GM18867 (cell line): Measurements from ENCODE around the gene FRMPD2.
A peak's percentile ranks its signal among the peaks of the same experiment; 100 is the strongest.
"Not testable (repeated sequence)": the region's sequence is repeated elsewhere in the genome, so short reads cannot be mapped to it uniquely, and the experiment has no call there.

Experiments used
- ATAC-seq: cut with Tn5 transposase; IDR thresholded peaks from one replicate; pipeline ENCODE4 v1.9.1; 2021; ENCODE audit warnings: mild to moderate bottlenecking, moderate library complexity; ENCODE audit not compliant: unreplicated experiment

FRMPD2 gene

DNA sequence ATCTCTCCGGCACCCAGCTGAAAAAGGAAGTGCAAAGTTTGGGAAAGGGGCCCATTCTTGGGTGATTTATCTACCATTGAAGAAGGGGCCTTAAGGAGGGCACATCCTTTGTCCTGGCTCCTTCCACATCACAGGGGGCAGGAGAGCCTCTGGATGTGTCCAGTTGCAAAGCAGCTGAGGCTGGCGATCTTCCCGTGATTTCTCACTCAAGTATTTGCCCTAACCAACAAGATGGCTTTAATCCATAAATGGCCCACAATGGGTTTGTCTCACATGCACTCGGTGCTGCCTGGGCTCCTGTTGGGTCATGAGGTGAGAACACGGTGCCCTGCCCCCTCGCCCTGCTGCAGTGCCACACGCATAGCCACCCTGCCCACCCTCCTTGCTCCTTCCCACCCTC, 14.2 kb upstream of the FRMPD2 start:
- ATAC-seq: no peak

DNA sequence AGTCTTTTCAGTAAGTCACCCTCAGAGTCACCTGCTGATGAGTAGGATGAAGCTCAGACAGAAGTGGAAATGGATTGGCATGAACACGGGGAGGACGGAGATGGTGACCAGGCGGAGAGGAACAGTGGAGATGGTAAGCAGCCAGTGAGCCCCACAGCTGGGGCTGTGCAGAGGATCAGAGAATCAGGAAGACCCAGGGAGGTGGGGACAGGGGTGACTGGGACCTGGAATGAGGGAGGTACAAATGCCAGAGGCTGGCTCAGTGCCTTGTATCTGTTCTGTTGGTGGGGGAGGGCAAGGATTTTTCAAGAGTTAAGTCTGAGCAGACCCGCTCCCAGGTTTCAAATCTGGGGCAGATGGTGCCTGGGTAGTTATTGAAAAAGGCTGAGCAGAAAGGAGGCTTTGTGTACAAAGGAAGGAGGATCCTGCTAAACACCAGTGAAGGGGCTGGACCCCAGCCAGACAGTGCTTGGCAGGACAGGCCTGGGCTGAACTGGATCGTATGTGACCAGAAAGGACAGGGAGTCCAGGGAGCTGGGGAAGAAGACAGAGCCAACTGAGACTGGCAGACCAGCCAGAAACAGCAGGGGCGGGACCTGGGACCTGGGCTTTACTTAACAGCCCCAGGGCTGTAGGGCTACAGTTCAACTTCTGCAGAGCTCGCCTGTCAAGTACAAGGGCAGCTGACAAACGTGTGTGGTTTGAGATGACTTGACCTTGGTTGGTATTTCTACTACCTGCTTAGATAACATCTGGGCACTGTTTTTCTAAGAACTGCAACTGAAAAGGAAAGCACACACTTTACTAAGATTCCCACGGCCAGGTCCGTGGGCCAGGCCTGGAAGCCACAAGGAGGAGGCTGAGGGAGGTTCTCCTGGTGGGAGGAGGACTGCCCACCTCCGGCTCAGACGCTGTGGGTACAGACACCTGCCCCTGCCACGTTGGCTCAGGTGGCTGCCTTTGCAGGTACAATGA, 13.2 kb upstream of the FRMPD2 start:
- ATAC-seq: peak; percentile 60

DNA sequence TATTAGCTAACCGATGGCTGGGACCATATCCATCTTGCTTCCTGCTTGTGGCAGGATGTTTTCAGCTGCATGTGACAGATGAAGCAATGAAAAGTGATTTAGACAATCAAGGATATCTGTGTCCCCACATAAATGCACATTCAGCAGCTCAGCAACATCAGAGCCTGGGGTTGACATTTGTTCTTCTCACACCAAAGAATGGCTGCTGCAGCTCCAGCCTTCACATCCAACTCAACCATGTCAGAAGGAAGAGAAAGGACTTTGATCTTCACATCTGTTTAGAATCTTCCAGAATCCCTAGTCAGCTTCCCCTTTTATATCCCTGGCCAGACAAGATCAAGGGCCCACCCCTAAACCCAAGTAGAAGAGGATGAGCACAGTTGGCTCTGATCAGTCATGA, 11.9 kb upstream of the FRMPD2 start:
- no peak for ATAC-seq

DNA sequence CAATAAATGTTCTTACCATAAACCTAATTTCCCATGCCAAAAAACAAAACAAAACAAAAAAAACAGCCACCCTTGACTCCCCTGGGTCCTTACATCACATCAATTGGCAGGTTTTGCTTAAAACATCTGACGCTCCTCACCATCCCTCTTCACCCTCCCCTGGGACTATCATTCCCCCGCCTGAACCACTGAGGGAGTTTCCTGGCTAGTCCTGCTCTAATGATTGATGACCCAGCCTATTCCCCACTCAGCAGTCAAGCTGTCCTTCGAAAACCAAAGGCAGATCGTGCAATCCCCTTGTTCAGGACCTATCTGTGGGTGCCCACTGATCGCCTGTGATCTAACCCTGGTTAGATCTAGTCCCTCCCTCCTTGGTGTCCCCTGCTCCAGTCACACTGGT, 11.2 kb upstream of the FRMPD2 start:
- no peak for ATAC-seq

DNA sequence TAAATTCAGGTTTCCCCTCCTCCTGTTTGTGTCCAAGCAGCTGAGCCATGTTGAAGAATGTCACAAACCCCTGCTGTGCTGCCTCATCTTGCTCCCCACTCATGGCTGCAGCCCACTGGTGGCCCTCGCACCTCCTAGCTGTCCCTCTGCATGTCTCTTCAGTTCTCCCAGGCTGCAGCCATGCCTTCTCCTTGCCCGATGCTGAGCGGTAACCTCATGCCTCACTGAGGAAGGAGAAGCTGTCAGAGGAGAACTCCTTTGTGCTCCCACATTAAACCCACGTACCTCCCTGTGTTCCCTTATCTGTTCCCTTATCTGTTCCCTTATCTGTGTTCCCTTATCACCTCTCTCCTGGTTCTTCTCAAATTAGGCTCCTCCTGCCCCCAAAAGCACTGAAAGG, 10.3 kb upstream of the FRMPD2 start:
- ATAC-seq: no peak

DNA sequence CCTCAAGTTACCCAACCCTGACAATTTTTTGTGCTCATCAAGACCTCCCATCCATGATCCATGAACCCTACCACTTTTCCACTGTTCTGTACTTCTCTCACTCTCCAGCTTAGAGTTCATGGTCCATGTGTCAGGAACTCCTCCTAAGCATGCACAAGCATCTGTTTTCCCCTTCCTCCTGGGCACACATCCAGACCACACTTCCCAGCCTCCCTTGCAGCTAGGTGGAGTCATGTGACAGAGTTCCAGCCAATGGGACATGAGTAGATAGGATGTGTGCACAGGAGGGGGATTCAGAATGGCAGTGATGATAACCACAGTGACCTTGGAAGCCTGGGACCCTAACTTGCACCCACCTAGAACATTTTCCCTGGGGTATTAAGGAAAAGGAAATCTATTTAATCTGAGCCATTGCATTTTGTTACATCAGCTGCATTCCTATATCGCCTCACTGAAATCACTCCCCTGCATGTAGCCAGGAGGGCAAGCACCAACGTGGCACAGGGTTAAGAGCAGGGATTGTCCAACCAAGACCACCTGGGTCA, 9.6 kb upstream of the FRMPD2 start:
- no peak for ATAC-seq

DNA sequence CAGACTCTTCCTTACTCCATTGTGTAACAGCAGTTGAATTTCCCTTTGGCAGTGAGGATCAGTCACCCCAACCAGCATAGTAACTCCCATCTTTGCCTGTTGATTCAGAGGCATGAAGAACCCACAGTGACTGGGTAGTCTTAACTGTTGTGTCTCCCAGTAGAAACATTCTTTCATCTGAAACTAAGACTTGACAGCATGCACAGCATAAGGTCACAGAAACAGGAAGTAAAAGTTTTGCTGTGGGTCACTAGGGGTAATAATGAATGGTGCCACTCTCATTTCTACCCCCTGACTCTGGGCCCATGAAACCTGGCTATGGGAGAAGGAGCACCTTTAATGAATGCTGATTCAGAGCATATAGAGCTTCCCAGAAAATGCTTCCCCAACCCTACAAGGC, 8.3 kb upstream of the FRMPD2 start:
- ATAC-seq: peak; percentile 83

DNA sequence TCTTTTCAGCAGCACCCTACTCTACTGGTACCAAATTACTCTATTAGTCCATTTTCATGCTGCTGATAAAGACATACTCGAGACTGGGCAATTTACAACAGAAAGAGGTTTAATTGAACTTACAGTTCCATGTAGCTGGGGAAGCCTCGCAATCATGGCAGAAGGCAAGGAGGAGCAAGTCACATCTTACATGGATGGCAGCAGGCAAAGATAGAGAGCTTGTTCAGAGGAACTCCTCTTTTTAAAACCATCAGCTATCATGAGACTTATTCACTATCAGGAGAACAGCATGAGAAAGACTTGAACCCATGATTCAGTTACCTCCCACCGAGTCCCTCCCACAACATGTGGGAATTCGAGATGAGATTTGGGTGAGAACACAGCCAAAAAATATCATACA, 7.2 kb upstream of the FRMPD2 start:
- ATAC-seq: not testable (repeated sequence)

DNA sequence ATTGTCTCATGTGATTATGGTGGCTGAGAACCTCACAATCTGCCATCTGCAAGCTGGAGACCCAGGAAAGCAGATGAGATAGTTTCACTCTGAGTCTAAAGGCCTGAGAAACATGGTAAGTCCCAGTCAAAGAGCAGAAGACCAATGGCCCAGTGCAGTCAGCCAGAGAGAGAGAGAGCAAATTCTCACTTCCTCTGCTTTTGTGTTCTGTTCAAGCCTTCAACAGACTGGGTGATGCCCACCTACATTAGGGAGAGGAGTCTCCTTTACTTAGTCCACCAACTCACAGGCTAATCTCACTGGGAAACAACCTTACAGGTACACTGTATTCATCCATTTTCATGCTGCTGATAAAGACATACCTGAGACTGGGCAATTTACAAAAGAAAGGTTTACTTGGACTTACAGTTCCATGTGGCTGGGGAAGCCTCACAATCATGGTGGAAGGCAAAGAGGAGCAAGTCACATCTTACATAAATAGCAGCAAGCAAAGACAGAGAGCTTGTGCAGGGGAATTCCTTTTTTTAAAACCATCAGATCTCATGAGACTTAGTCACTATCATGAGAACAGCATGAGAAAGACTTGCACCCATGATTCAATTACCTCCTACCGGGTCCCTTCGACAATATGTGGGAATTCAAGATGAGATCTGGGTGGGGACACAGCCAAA, 4.7 kb upstream of the FRMPD2 start:
- ATAC-seq: peak; percentile 86

DNA sequence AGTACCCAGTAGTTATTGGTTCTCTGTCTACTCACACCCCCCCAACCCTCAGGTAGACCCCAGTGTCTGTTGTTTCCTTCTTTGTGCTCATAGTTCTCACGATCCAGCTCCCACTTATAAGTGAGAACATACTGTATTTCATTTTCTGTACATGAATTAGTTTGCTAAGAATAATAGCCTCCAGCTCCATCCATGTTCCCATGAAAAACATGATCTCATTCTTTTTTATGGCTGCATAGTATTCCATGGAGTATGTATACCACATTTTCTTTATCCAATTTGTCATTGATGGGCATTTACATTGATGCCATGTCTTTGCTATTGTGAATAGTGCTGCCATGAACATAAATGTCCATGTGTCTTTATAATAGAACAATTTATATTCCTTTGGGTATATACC, 2.6 kb upstream of the FRMPD2 start:
- no peak for ATAC-seq

DNA sequence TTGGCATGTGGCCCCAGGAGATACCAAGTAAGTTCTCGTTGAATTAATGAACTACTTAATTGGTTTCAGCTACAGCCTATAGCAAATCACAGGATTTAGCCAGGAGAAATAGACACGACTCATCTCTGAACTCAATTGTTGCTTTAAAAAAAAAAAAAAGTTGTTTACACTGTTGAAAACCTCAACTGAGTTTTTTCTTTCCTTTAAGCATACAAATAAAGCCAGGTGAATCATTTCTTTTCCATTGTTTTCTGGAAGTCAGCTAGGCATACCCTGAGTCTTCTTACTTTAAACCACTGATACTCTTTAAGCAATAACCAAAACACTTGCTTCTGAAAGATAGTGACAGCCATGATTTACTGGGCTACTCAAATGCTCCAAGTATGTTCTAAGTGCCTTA, 755 bp downstream of the FRMPD2 start:
- no peak for ATAC-seq

DNA sequence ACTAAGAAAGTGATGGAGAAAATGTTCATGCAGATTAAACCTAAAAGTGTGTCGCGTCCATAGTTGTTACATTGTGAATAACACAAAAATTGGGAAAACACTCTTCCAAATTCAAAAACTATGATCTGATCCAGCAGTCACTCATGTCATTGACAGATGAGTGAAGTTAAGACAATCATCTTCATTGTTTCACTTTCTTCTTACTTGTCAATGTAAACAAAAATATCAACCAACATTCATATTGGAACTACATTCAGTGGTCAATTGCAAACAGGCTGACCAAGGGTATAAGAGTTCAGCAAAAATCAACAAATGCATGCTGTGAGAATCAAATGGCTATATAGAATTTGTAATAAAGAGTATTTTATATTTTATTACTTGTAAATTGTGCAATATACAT, 1.8 kb downstream of the FRMPD2 start:
- ATAC-seq: no peak

DNA sequence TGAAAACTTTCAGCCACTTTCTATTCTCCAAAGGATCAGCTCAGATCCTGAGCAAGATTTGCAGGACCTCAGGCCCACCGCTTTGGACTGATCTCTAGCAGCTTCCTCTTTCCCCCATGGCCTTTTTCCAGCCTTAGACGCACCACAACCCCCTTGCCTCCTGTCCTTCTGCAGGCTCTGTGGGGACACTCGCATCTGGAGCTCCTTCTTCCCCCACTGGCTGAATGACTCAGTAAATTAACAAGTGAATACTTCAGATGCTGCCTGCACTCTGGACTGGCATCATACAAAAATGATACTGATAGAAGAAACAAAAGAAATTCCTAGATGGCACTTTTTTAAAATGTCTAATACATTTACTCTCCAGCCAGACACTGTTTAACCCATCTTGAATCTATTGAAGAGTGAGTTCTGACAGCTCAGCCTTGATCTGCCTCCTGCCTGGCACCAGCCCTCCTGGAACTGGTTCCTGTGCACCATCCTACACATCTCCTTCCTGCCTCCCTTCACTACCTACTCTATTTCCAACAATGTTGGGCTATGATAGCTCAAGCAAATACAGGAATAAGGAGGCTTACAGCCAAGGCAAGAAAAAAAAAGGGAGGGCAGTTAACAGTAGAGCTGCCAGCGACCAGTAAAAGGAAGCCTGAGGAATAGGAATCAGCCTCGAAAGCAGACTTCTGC, 3.3 kb downstream of the FRMPD2 start:
- no peak for ATAC-seq

DNA sequence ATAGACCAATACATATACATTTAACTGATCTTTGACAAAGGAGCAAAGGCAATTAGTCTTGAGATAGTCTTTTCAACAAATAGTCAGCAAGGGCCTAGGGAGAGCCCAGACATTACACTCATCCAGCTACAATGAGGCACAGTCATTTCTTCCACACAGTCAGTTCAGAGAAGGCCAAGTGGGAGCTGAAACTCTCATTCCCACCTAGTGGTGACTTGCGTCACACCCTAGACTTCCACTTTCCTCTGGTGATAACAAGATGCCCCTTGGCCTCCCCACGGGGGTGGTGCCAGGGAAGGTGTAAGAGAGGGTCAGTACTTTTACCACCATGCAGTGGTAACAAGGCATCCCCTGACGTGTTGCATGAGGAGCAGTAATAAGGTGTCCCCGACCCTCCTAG, 8.0 kb downstream of the FRMPD2 start:
- no peak for ATAC-seq

DNA sequence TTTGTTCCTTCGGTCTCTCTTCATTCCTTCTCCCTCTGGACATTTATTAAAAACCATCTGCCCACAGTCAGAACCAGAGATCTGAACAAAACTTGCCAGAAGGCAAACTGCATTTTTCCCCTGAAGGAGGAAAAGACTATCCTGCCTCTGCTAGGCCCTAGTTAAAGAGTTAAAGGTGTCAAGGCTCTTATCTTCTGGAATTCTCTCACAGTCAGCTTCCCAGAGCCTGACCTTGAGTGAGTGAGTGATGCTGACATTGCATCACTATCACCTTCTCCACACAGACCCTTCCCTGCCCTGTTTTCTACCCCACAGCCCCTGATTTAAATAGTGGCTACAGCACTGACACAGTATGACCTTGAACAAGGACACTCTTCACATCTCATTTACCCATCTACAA, 16.4 kb downstream of the FRMPD2 start:
- no peak for ATAC-seq

DNA sequence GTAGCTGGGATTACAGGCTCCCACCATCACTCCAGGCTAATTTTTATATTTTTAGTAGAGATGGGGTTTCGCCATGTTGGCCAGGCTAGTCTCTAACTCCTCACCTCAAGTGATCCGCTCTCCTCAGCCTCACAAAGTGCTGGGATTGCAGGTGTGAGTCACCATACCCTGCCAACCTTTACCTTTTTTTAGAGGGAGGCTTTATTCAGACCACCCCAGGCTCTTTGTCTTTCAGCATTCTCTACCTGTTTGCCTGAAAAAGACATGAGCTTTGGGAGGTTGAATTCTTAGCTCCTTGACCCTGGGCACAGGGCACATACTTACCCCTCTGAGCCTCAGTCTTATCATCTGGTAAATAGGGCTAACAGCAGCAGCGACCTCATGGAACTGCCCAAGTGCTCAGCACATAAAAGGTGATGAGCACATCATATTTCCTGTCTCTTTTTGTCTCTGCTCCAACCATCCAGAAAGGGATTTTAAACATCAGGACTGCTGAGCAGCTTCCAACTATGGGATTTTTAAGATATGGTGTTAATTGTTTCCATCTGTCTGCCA, 17.0 kb downstream of the FRMPD2 start:
- ATAC-seq: no peak

DNA sequence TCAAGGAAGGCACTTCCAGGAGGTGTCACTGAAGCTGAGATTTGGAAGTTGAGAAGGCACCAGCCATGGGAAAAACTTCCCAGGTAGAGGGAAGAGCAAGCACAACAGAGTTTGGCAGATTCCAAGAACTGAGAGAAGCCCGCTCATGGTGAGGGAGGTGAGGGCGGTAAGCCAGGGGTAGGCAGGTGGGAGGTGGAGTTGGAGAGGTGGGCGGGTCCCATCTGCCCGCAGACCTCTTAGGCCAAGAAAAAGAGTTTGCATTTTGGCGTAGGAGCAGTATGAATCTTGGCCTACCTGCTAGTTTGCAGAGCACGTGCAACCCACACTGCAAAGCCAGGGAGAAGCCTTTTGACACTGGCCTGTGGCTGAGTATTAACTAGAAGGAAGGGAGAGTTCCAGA, 18.8 kb downstream of the FRMPD2 start:
- no peak for ATAC-seq

DNA sequence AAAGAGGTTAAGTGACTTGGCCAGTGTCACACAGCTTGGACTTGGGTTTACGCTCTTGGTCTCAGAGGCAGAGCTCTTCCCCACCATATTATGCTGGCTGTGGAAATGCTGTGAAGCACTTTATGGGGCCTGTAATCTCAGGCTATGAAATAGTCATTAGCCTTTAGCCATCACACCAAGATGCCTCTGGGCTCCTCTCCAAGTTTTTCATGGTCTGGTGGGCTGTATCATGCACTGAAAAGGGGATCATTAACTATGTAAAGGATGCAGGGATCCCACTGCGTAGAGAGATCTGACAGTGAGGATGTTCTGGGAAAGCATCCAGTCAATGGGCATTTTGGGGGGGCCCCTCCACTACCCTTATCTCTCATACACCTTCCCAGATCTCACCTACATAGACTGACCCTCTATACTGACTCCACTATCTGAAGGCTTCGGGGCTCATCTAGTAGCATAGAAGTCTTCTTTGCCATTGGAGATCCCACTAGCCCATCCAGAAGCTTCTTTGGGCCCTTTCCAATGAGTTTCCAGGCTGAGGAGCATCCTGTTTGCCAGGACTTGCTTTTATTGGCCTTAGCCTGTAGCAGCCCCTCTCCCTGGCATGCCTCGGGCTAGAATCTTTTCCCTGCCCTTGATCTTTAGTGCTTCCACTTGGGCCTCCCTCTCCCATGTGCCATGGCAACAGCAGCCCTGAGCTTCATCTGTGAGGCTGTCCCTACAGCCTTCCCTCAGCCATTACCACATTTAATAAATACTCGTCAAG, 19.6 kb downstream of the FRMPD2 start:
- ATAC-seq: no peak

DNA sequence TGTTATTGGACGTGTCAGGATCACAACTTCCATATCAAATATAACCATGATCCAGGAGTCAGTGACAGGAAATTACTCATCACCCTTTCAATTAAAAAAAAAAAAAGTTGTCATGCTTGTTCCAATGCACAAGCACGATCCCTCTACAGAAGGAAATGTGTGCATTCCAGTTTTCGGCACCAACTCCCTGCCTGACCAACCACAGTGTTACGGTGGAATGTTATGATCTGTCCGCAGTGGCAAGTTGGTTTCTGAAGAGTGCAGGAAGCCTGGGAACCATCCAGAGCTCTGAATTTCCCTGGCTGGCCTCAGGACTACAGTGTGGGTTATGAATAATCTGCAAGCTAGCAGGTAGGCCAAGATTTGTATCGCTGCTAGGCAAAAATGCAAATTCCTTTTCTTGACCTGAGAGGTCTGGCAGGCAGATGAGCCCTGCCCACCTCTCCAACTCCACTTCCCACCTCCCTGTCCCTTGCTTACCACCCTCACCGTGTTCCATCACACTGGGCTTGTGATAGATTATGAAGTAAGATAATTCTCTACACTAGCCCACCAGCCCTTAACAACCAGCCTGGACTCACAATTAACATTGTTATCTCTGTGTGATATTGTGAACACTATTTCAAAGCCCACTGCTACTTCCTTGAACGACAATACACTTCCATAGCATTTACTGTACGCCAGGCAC, 20.4 kb downstream of the FRMPD2 start:
- ATAC-seq: no peak

DNA sequence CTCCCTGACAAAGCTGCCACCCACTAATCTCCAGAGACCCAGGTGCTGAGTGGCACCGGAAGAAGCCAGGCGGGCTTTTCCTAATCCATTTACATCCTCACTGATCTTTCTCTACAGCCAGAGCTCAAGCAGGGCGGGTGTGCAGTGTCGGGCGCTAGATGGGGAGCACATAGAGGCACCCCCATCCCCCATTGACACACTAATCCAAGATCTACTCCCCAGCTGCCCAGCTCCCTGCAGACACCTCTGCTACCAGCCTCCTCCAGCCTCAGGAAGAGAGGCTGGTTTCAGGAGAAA, 22.2 kb downstream of the FRMPD2 start:
- no peak for ATAC-seq
